Stimulated activated CD8-positive, alpha-beta memory T cell treated with anti-CD3 and anti-CD28 coated beads, Interleukin-2, amount 100 ng/mL, for 1 hour (primary cell): ENCODE data around the gene SLC22A4.

Experiments
- DNase-seq, 2 donors: peaks; one replicate each; pipeline ENCODE4 v3.0.0-alpha.2; 2020; ENCODE audit warnings: low read depth in 2 of 2

The SLC22A4 gene

GRCh38 chr5:132342291-132343180 is 48.3 kb downstream of the SLC22A4 start:
- DNase-seq = no peak

DNA sequence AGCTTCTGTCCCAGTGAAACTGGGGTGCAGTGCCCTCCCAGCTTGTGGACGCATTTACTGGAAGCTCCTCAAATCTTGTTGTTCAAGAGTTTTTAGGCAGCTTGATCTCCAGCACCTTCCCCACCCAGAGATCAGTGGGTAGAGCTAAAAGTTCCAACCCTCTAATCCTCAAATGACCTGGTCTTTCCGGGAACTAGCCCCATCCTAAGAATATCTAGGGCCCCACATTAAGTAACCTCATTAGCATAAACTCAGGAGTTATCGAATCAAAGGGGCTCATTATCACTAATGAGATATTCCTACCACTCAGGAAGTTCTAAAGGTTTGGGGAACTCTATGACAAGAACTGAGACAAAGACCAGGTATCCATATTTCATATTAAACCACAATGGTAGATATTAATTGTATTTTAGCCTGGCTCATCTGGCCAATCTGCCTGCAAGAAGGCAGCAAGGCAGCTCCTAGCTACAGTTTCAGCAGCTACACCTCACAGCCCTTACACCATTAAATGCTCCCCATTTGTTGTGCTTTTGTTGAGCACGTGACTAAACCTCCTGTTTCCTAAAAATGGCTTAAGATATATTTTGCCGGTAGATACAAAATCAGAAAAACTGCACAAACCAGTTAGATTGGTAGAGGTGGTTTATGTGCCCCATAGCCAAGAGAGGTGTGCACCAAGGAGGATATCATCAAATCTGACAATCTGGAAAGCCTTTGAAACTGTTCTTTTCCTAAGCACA is 50.8 kb downstream of the SLC22A4 start:
- no peak for DNase-seq

DNA sequence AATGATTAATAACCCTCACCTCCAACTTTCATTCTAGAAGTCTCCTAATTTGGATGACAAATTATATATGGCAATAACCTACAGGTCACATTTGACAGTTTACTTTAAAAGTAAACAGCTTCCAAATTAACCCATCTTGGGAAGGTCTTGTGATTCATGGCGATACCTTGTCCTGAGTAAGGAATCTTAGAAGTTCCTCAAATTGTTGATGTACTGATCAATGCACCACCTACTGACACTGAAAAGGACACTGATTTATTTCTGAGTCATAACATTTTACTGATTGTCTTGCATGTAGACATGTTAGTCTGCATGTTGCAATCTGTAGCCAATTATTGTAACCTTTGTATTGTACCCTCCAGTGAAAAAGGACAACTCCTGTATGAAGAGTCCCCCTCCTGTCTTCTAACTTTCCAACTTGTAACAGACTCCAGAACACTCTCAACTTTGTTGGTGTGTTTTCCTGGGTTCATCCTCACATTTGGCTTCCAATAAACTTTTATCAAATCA is 59.3 kb downstream of the SLC22A4 start:
- DNase-seq = no peak

GRCh38 chr5:132354381-132355139 is 60.4 kb downstream of the SLC22A4 start:
- DNase-seq = no peak

DNA sequence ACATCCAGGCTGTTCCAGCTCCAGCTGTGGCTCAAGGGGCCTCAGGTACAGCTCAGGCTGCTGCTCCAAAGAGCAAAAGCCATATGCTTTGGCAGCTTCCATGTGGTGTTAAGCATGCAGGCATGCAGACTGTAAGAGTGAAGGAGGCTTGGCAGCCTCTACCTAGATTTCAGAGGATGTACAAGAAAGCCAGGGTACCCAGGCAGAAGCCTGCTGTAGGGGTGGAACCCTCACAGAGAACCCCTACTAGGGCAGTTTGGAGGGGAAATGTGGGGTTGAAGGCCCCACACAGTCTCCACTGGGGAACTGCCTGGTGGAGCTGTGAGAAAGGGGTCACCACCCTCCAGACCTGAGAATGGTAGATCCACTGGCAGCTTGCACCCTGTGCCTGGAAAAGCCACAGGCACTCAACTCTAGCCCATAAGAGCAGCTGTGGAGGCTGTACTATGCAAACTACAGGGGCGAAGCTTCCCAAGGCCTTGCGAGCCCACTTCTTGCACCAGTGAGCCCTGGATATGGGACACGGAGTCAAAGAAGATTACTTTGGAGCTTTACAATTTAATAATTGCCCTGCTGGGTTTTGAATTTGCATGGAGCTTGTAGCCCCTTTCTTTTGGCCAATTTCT is 61.1 kb downstream of the SLC22A4 start:
- DNase-seq = no peak

DNA sequence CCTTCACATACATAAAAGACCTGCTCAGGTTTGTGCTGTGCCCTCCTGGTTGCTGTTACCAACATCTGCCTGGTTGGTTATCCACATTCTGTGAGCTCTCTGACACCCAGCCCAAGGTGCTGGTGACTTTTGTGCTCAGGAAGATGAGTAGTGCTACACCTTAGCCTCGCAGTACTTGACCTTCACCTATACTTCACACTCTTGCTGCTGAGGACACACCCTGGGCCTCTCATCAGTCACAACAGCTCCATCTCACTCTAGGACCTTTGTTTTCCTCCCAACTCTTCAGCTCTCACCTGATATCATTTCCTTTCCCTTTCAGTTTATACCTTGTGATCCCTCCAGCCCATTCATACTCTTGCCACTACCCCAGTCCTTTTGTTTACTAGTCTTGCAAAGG is 64.6 kb downstream of the SLC22A4 start:
- DNase-seq = no peak

DNA sequence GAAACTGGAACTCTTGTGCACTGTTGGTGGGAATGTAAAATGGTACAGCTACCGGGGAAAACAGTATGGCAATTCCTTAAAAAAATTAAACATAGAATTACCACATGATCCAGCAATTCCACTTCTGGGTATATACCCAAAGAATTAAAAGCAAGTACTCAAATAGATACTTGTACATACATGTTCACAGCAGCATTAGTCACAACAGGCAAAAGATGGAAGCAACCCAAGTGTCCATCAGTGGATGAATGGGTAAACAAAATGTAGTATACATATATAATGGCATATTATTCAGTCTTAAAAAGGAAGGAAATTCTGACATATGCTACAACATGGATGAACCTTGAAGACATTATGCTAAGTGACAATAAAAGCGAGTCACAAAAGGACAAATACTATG is 67.9 kb downstream of the SLC22A4 start:
- DNase-seq = no peak

DNA sequence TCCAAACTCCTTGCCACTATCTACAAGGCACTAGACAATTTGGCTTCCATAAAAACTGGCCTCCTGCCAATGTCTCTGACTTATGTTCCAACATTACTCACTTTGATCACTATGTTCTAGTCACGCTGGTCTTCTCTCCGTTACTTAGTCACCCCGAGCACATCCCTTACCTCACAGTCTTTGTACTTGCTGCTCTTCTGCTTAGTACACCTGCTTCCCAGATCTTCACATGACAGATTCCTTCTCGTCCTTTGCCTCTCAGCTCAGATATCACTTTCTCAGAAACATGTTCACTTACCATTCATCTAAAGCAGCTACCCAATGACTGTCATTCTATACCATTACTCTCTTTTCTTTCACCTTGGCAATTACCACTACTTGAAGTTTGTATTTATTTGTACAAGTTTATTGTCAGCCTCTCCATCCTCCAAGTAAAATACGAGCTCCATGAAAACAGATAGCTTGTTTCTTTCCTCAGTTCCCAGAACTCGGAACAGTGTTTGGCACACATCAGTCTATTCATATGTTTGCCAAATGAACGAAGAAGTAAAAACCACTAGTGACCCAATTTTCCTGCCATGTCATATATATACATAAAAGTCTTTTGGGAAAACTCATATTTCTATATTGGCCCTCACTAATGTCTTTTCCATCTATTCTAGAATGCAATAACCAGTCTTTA is 69.4 kb downstream of the SLC22A4 start:
- no peak for DNase-seq

DNA sequence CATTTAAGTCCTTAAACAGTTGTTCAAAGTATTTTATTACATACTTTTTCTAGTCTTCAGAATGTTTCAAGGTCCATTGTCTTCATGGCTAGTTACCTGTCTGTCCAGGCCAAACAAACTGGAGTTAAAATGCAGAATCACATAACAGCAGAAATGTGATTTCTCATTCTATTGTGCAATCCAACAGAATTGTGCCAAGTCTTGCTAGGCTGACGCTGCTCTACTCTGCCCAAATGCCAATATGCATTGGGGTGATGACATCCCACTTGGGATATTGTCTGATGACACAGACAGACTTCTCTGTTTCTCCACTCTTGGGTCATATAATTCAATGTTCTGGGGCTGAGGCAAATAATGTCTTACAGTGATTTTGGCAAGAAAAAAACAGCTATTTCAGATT is 70.1 kb downstream of the SLC22A4 start:
- no peak for DNase-seq

GRCh38 chr5:132365213-132365612 is 71.0 kb downstream of the SLC22A4 start:
- no peak for DNase-seq

GRCh38 chr5:132368186-132368585 is 74.0 kb downstream of the SLC22A4 start:
- no peak for DNase-seq

DNA sequence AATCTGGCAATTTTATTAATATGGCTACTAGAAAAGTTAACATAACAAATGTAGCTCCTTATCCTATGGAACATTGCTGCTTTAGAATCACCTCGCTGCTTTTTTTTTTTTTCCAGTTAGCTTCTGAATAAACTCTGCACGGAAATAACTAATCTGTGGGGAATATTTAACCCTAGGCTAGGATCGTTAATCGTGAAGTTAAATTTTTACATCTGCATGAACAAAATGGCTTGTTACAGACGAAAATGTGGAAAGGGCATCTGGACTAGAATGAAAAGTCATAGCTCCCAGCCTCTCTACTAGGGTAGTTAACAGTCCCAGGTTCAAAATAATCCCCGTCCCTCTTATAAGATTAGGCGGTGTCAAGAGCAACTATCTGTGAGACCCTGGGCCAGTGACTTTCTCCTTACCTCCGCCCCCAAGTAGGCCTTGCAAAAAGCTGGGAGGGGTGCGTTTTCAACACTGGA is 74.8 kb downstream of the SLC22A4 start:
- DNase-seq = no peak

DNA sequence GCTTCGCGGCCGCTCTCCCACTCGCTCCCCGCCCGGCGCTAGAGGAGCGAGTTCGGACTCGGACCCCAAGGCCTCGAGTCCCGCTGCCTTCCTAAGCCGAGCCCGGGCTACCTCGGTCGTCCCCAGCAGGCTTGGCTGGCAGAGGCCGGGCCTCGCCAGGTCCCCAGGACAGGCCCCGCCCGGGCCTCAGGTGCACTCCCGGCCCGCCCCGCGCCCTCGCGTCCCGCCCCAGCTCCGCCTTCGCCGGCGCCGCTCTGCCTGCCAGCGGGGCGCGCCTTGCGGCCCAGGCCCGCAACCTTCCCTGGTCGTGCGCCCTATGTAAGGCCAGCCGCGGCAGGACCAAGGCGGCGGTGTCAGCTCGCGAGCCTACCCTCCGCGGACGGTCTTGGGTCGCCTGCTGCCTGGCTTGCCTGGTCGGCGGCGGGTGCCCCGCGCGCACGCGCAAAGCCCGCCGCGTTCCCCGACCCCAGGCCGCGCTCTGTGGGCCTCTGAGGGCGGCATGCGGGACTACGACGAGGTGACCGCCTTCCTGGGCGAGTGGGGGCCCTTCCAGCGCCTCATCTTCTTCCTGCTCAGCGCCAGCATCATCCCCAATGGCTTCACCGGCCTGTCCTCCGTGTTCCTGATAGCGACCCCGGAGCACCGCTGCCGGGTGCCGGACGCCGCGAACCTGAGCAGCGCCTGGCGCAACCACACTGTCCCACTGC is 75.4 kb downstream of the SLC22A4 start, which contains the start of gene SLC22A5:
Gene SLC22A5, plus strand, starts transcription at position 237 of the 707 bp plus-strand sequence. Its CDS starts 263 bp downstream, at position 500.
- DNase-seq = peak; percentile 29 to 51

- no peak for DNase-seq
Observed at GRCh38 chr5:132370181-132370970, 76.2 kb downstream of the SLC22A4 start.

GRCh38 chr5:132370971-132371602 is 76.9 kb downstream of the SLC22A4 start:
- no peak for DNase-seq

GRCh38 chr5:132371603-132371994 is 77.4 kb downstream of the SLC22A4 start:
- no peak for DNase-seq

DNA sequence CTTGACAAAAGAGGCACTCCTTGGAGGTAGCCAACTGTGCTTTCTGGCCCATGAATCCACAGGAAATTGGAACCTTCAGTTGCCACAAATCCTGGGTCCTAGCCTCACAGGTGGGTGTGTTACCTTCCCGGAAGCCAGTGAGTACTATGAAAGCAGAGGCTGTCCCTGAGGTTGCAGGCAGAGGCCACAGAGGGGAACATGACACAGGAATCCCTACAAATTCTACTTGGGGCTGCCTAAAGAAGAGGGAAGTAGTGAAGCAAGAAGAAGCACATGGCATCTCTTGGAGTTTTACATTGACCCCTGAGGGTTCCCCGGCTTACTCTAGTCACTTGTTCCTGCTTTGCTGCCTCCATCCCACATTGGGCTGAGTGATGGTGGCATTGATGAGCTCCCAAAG is 77.9 kb downstream of the SLC22A4 start:
- no peak for DNase-seq

DNA sequence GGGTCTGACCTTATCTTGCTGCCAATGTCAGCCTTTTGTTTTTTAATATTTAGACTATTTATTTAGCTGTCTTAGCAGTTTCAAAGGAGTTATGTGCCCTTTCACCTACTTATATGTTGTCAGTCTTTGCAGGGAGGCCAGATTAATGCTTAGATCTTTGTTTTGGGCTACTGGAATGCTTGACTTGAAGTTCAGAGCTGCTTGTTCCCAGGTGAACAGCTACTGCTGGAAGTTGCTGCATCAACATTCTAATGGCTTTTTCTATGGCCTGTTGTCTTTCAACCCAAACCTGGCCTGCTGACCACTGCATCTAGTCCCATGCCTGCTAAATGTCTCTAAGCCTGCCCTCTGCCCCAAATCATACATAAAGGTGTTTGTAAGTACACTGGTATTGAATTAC is 78.3 kb downstream of the SLC22A4 start:
- no peak for DNase-seq

DNA sequence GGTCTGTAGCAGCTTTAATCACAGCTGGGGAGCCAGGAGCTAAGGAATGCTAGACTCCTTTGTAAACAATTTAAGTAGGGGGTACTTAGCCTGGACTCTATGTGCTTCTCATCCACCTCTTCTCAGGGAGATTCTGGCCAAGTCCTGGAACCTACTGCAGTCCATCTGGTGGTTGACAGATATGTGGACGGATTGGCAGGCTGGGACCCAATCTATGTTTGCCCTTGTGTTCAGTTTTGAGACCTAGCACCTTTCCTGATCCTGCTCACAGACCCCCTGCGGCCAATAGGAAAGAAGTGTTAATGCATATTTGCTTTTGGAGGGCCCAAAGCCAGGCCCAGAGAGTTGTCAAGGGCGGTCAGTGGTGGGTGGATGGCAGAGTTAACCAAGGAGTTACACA is 81.8 kb downstream of the SLC22A4 start:
- DNase-seq = no peak
